ENCODE measurements around the gene MAP7.
"Not testable (repeated sequence)": the region's sequence is repeated elsewhere in the genome, so short reads cannot be mapped to it uniquely, and the experiment has no call there.

Gene MAP7

GRCh38 chr6:136501514-136501913 lies 48.7 kb downstream of the MAP7 start:
- no peak for DNase-seq

- DNase-seq, result no peak
Observed at GRCh38 chr6:136501096-136501495, 49.1 kb downstream of the MAP7 start.

DNA sequence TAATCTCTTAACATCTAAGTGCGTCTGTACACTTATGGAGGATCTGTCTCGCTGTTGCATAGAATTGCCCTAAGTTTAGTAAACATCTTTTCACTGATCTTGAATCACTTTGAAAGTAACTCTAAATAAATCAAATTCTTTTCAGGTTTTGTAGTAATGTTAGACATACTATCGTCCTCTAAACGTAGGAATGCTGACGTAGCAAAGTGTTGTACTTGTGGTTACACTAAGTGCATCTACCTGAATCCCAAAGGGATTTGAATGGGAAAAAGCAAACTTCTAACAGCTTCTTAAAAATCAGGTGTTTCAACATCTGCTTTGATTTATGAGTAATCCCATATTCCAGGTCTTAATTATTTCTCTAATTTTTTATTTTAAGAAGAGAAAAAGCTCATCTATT lies 49.8 kb downstream of the MAP7 start:
- DNase-seq, result no peak

DNA sequence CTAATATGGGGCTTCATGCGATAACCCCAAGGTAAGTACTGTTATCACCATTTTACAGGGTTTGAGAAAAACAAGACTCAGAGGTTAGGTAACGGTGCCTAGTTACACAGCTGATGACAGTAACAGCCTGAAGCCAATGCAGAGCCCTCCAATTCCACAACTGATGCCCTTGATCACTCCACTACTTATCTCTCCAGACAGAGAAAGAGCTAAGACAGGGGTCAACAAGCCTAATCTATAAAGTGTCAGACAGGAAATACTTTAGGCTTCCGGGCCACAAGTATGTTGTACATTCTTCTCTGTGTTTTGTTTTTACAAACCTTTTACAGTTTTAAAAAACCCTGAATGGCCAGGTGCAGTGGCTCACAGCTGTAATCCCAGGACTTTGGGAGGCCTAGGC lies 50.9 kb downstream of the MAP7 start:
- DNase-seq, result no peak

DNA sequence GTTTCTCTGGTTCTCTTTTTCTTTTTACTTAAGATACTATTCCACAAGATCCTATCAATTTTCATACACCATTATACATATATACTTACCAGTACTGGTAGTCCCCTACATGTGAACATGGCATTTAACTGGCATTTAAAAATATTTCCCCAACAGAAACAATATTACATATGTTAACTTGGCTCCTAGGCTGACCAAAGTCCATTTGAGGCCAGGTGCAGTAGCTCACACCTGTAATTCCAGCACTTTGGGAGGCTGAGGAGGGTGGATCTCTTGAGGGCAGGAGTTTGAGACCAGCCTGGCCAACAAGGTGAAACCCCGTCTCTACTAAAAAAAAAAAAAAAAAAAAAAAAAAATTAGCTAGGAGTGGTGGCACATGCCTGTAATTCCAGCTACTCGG lies 53.8 kb downstream of the MAP7 start:
- not testable (repeated sequence) for DNase-seq

DNA sequence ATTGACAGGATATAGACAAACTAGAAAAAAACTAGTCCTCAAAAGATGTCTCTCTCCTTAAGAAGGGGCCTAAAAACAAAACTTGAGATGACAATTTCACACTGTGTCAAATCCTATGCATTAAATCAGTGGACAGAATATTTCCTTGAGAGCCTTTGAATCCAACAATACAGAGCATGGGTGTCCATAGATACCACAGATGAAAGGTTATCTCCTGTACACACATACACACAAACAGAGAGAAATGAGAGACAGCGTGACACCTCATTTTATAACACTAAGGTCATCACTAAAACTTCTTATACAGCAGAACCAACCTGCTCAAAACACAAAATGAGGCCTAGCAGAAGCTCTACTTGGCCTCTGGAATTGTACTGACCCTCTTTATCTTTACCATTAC lies 55.5 kb downstream of the MAP7 start:
- DNase-seq, result no peak

DNA sequence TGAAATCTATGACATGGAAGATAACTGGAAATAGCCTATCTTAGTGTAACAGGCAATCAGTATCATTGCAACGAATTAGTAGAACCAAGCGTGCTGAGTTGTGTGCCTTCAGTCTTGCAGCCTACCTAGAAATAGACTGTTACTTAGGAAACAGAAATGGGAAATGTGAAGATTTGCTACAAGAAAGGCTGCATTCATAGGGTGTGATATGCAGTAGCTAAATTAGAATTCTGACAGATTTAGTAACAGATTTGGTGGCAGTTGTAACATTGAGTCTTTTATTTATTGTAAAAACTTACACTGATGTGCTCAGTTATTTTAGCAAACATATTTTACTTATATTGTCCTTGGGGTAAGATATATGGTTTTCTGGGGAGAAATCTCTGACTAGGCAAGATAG lies 56.2 kb downstream of the MAP7 start:
- no peak for DNase-seq

GRCh38 chr6:136492409-136492808 lies 57.8 kb downstream of the MAP7 start:
- no peak for DNase-seq

DNA sequence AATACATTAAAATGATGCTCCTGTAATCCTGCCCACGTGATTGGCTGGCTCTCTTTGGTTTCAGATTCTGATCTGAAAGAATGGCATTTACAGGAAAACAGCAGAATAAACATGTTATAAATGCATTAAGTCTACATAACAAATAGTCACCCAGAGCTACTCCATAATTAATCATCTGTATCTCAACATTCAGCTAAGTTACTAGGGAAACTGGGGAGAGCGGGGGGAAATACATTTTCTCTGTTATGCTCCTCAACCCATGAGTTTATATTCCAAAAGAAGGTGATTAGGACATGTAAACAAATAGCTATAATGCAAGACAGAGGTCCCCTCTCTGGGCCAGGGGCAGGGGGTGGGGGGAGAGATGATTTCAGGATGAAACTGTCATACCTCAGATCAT lies 58.5 kb downstream of the MAP7 start:
- no peak for DNase-seq

- DNase-seq, result no peak
Observed at GRCh38 chr6:136491251-136491650, 59.0 kb downstream of the MAP7 start.

- DNase-seq, result not testable (repeated sequence)
Observed at GRCh38 chr6:136489689-136490033, 60.6 kb downstream of the MAP7 start.

DNA sequence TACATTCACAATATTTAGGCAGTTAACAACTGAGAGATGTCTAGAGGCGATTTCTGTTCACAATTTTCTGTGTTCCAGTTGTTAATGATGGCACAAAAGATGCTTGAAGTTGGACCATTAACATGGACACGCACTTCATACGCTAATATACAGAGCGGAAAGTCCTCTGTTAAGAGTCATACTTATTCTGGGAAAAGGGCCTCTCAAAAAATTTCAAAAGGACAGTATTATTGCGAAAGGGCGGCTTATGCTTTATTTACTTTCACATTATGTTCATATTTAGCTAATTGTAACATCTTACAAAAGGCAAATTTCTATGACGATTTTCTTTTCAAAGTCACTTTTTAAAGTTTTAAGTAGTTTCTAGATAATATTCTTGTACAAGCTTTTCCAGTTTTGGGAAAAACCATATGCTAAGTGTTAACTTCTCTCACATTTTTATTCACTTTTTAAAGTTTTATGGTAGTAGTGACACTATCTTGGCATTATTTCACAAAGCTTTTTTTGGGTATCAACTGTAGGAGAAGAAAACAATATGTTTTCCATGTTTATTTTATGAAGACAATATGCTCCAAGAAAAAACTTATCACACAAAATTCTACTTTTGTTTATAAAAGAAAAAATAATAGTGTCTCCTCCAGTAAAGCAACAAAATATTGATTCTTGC lies 62.3 kb downstream of the MAP7 start:
- peak; percentile 76 for DNase-seq

GRCh38 chr6:136486357-136486756 lies 63.9 kb downstream of the MAP7 start:
- DNase-seq, result no peak

DNA sequence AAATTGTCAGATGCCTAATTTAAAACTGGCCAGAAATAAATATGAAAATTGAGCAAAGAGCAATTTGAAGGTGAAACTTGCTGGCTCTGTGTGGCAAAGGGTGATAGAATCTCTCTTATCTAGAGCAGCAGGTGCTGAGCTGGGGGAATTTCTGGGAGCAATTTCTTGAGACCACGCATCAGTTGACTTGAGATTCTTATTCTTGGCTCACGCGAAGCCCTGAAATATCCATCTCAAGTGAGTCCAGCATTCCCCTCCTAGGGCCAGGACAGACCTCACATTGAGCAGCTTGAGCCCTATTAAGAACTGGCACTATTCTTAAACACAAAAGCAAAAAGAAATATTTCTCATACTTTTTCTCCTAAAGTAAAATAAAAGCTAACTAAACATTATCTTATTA lies 66.3 kb downstream of the MAP7 start:
- DNase-seq, result no peak

DNA sequence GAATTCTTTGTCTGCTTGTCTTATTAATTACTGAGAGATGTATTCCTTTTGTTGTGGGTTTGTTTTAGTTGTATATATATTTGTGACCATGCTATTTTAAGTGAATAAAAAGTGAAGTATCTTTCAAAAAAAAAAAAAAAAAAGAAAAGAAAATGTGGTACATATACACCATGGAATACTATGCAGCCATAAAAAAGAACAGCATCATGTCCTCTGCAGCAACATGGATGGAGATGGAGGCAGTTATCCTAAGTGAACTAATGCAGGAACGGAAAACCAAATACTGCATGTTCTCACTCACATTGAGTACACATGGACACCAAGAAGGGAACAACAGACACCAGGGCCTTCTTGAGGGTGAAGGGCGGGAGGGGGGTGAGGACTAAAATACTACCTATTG lies 67.2 kb downstream of the MAP7 start:
- not testable (repeated sequence) for DNase-seq

- no peak for DNase-seq
Observed at GRCh38 chr6:136477548-136477947, 72.7 kb downstream of the MAP7 start.

GRCh38 chr6:136475686-136476085 lies 74.5 kb downstream of the MAP7 start:
- no peak for DNase-seq

DNA sequence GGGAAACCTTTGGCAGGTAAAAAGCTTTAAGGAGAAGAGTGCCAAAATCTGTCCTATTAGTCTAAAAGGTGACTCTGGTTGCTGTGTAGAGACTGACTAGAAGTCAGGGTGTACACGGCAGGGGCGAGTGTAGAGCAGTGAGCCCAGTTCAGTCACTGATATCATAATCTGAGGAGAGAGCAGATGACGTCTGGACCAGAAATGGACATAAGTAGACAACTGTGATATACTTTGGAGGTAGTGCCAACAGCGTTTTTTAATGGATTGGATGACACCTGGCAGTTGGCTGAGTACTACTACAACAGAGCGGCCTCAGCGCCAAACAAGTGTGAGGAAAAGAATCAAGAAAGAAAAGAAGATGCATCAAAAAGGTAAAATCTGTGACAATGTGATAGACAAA lies 76.0 kb downstream of the MAP7 start:
- no peak for DNase-seq

DNA sequence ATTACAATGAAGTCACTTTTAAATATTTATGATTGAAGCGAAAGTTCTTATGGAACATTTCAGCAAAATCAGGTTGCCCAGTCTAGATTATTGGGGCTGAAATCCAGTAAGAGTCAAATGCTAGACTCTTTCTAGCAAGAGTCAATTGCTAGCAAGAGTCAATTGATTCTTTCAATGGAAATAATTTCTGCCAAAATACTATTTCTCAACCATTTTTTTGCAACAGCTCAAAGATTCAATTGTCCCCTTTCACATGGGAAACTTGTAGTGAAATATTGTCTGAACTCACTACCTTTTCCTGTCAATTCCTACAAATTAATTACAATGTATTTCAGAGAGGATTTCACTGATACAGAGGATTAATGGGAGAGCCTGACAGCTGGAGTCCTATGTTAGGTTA lies 78.3 kb downstream of the MAP7 start:
- no peak for DNase-seq

DNA sequence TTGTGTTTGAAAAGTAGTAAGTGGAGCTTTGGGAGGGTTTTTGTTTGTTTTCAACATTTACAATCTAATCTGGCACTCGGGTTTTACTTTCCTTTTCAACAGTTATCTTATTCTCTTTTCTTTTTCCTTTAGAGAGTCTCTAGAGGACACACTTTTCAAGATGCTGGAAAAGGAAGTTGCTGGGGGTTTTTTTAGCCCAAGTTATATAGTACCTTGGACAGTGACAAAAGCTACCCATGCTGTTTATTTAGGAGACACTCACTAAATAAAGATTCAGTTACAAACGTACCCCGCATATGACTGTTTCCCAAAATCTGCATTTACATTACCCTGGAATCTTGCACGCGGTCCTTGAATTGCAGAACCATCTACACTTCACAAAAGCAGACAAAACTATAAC lies 78.8 kb downstream of the MAP7 start:
- peak; percentile 11 for DNase-seq

- no peak for DNase-seq
Observed at GRCh38 chr6:136470044-136470443, 80.2 kb downstream of the MAP7 start.

DNA sequence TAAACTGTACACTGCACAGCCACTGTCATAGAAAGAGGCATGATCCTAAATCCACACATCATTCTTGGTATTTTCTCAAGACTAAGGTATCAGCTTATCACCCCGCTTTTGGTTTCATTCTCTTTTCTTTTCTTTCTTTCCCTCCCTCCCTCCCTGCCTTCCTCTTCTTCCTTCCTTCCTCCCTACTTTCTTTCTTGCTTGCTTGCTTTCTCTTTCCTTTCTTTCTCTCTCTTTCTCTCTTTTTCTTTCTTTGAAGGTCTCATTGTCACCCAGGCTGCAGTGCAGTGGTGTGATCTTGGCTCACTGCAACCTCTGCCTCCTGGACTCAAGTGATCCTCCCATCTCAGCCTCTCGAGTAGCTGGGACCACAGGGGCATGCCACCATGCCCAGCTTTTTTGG lies 81.1 kb downstream of the MAP7 start:
- no peak for DNase-seq

DNA sequence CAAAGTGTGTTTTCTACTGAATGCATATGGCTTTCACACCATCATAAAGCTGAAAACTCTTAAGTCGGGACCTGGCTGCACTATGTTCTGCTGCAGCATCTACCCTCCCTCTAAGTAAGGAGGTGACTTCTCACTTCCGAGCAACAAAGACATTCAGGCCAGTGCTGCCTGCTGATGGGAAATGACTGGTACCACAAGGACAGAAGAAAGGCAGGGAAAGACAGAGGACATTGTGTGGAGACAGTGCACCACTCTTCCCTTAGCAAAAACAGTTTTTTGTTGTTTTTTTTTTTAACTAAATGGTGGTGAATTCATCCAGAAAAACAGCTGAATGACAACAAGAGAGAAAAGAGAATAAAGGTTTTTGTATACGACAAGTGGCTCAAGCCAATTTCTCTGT lies 81.5 kb downstream of the MAP7 start:
- DNase-seq, result no peak

DNA sequence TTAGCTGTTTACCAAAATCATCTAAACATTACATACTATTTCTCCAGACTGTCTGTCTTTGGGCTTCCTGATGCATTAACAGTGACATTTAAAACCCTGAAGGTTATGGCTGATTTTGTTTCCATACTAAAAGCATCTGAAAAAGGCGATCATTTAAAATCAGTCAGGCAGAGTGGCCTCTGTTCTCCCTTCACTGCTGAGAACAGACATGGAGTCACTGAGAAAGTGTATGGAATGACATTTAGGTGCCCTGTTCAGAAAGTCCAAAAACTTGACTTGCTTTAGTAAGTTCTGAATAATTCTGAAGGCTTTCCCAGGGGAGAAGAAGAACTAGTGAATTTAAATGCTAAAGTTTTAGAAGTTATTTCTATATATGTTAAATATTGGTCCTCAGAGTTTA lies 83.0 kb downstream of the MAP7 start:
- no peak for DNase-seq

GRCh38 chr6:136466777-136467176 lies 83.4 kb downstream of the MAP7 start:
- no peak for DNase-seq

All from HCEC 1CT (cell line).